Heart right ventricle (tissue), 16 donors: ENCODE measurements around the gene DENND1A. TPM values are rescaled to one million over a fixed set of nuclear protein-coding genes. Genes with fewer than 3 reads are reported as not detected.

Source experiments
- ATAC-seq, 8 donors: fragments of 200-7000 bp; cut with Tn5 transposase; one replicate each; pipeline ENCODE4 v1.9.1; 2020; ENCODE audit warnings: mild to moderate bottlenecking in 8 of 8, moderate library complexity in 8 of 8, moderate number of reproducible peaks in 1 of 8
- DNase-seq, 2 donors: peaks; one replicate each; pipeline ENCODE4 v3.0.0-alpha.2; 2020
- H3K27ac ChIP-seq, 10 donors: fragments of 200-600 bp; sonication (generic) in 2 of 10; one replicate each; pipeline versions ENCODE4 v1.5.0 to v1.8.0; 2020 to 2022; ENCODE audit warnings: mild to moderate bottlenecking in 3 of 10
- H3K27me3 ChIP-seq, 7 donors: fragments of 200-600 bp; one replicate each; pipeline ENCODE4 v1.8.0; 2021 to 2022; ENCODE audit warnings: mild to moderate bottlenecking in 2 of 7
- H3K36me3 ChIP-seq, 9 donors: fragments of 200-600 bp; sonication (generic) in 1 of 9; one replicate each; pipeline versions ENCODE4 v1.5.0 to v1.8.0; 2020 to 2022; ENCODE audit warnings: mild to moderate bottlenecking in 2 of 9
- H3K4me1 ChIP-seq, 9 donors: fragments of 200-600 bp; sonication (generic) in 1 of 9; one replicate each; pipeline versions ENCODE4 v1.5.0 to v1.8.0; 2020 to 2022; ENCODE audit warnings: mild to moderate bottlenecking in 4 of 9
- H3K4me3 ChIP-seq, 10 donors: fragments of 200-600 bp; sonication (generic) in 2 of 10; one replicate each; pipeline versions ENCODE4 v1.5.0 to v1.8.0; 2020 to 2022; ENCODE audit warnings: mild to moderate bottlenecking in 7 of 10, moderate library complexity in 2 of 10
- H3K9me3 ChIP-seq, 11 donors: fragments of 200-600 bp in 10 of 11; sonication (generic) in 2 of 11; one replicate each; pipeline versions ENCODE4 v1.5.0 to v1.8.0; 2013 to 2022; ENCODE audit warnings: mild to moderate bottlenecking in 2 of 11, control low read depth in 1 of 11, moderate library complexity in 1 of 11
- CTCF ChIP-seq, 9 donors: fragments of 200-600 bp; sonication (generic) in 2 of 9; IDR thresholded peaks; one replicate each; pipeline versions ENCODE4 v1.5.0 to v1.8.0; 2021 to 2022; ENCODE audit warnings: antibody characterized with exemption in 9 of 9, mild to moderate bottlenecking in 5 of 9, moderate library complexity in 1 of 9
- WGBS, 2 donors: extraction: QIAGEN DNeasy Blood & Tissue Kit; methylation state at CpG; one replicate each; pipeline ENCODE4 v1.1.7; 2013; ENCODE audit warnings: inconsistent platforms in 1 of 2; 5-methylcytosine and 5-hydroxymethylcytosine counted together
- intact Hi-C, 10 donors: fragments of 100-400 bp; cut with DNase I; formaldehyde crosslinking; loops; one replicate each; pipeline versions ENCODE4 v1.11.1 to v1.14.2; 2022
- polyA plus RNA-seq, 2 donors: library from polyadenylated mRNA; stranded (reverse); fragments of 200-250 nt; gene quantifications; one replicate each; pipeline ENCODE4 v1.2.3, GENCODE V29; 2013
- total RNA-seq, 10 donors: library from RNA; stranded (reverse); fragmentation: NEBNext Ultra II Directional in 3 of 10; extraction: Animal tissue kit (Norgen Biotek cat#: 25700) in 3 of 10; gene quantifications; one replicate each; pipeline versions ENCODE4 v1.2.1 to v1.2.4, GENCODE V29; 2021 to 2023
- donor health status: Arrhythmogenic right ventricular cardiomyopathy.
- donor health status: ischemic (EF 13 %, LVEDD 7.1; RV severe dilation, severe dysfunction).
- donor health status: healthy with polysubstance abuse.
- donor health status: DM: no; HTN: yes; CAD: no.
- donor health status: DM: no; HTN: no; CAD: no.
- donor health status: ischemic (EF 25% LVEDD 6.9; RV normal size, moderate dysfunction).
- donor health status: ischemic (EF 25% LVEDD 5.7; RV mildly dilated, moderate dysfunction).
- donor health status: healthy.
- donor health status: DM: yes; HTN: yes; CAD: no.
- donor health status: Ischemic cardiomyopathy.
- donor health status: ischemic (EF 35%, LVEDD 5.7; RV mildly dilated, moderate dysfunction).
- donor health status: nonischemic (EF 11% LVEDD 7.7; RV severe dilation, severe dysfunction).
- donor health status: DM: yes; HTN: yes; CAD: no.
- donor health status: PGD.
- donor health status: ischemic (EF 29% LVEDD 5.4; RV normal size, mild dysfunction).
- donor health status: nonischemic (EF 23%, LVEDD 6.1; RV moderate dilation, normal function).

The DENND1A gene
- total and polyA plus RNA-seq, 12 donors: 7.3 to 19.6 (median 12.2) TPM

- ATAC-seq: no peak
- H3K4me3 ChIP-seq: no peak overlapping the region
- intact Hi-C loops: no loop called here
- DNase-seq: no peak
- H3K4me1 ChIP-seq: no peaks in the 10 kb centered on the region
- TF ChIP-seq CTCF (IDR thresholded peaks at IDR 0.05): no peak
- peaks cover 0 to 5% (median 0%) of the 10 kb centered on the region in 11 donors for H3K9me3 ChIP-seq
- H3K27me3 ChIP-seq: no peaks in the 10 kb centered on the region
- 89 to 91% methylated on average over 6 of the region's 6 CpGs for WGBS, 2 donors
- no peaks in the 10 kb centered on the region for H3K36me3 ChIP-seq
- no peak overlapping the region for H3K27ac ChIP-seq
These were observed 405.1 kb downstream of the DENND1A start for GRCh38 chr9:123524866-123525265.

- intact Hi-C loops: no loop called here
- H3K27me3 ChIP-seq: no peaks in the 10 kb centered on the region
- no peak for TF ChIP-seq CTCF (IDR thresholded peaks at IDR 0.05)
- no peaks in the 10 kb centered on the region for H3K36me3 ChIP-seq
- no peak overlapping the region for H3K4me3 ChIP-seq
- no peaks in the 10 kb centered on the region for H3K4me1 ChIP-seq
- DNase-seq (no peak), ATAC-seq (no peak)
- WGBS, 2 donors: 96 to 98% methylated on average over 2 of the region's 2 CpGs
- no peaks in the 10 kb centered on the region for H3K9me3 ChIP-seq
- H3K27ac ChIP-seq: no peak overlapping the region
These were observed 406.1 kb downstream of the DENND1A start for GRCh38 chr9:123523845-123524244.

GRCh38 chr9:123523001-123523400 is 406.9 kb downstream of the DENND1A start:
- ATAC-seq: no peak
- Histone ChIP-seq H3K4me1 (no peaks in the 10 kb centered on the region), H3K4me3 (no peak overlapping the region), H3K9me3 (no peaks in the 10 kb centered on the region), H3K27ac (no peak overlapping the region), H3K27me3 (no peaks in the 10 kb centered on the region), H3K36me3 (no peaks in the 10 kb centered on the region)
- TF ChIP-seq CTCF (IDR thresholded peaks at IDR 0.05): no peak
- intact Hi-C loops: no loop called here
- no peak for DNase-seq
- 92 to 96% methylated on average over 6 of the region's 6 CpGs for WGBS, 2 donors

GRCh38 chr9:123522251-123522650 is 407.7 kb downstream of the DENND1A start:
- TF ChIP-seq CTCF (IDR thresholded peaks at IDR 0.05): no peak
- WGBS, 2 donors: 93 to 95% methylated on average over 2 of the region's 2 CpGs

More at GRCh38 chr9:123522251-123522650, 407.7 kb downstream of the DENND1A start:
- Histone ChIP-seq H3K4me3 (no peak overlapping the region), H3K36me3 (no peaks in the 10 kb centered on the region), H3K4me1 (no peaks in the 10 kb centered on the region), H3K27me3 (no peaks in the 10 kb centered on the region), H3K27ac (no peak overlapping the region), H3K9me3 (no peaks in the 10 kb centered on the region)
- DNase-seq (no peak), ATAC-seq (no peak)
- intact Hi-C loops: no loop called here
